ENCODE results near the gene C20orf204.

The C20orf204 gene

GRCh38 chr20:64083804-64084684, 48.1 kb downstream of the C20orf204 start, which contains the start of gene LKAAEAR1:
Gene LKAAEAR1 (minus strand): TSS chr20:64084398. CDS start chr20:64084219, 179 bp downstream.
- TF ChIP-seq CTCF (IDR thresholded peaks at IDR 0.05), result no peak; the same call in 1 of the 2 replicates

DNA sequence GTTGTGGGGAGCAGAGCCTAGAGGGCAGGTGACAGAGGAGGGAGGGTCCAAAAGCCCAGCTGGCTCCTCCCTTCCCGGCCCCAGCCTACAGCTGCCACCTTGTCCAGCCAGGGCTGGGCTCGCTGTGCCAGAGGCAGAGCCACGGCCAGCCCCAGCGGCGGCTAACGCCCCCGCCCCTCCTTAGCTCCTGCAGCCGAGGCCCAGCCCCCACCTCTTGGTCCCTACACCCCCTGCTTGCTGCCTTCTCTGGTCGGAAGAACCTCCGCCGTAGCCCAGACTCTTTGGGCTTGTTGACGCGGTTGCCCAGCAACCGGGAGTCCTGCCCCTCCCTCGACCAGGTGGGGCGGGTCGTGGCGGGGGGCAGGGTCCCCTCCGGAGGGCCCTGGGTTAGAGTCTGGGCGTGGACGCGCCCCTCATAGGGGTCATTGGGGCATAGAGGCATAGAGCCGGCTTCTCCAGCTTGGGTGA, 48.7 kb downstream of the C20orf204 start:
- no peak for TF ChIP-seq CTCF (IDR thresholded peaks at IDR 0.05)

GRCh38 chr20:64086801-64087200, 50.8 kb downstream of the C20orf204 start:
- TF ChIP-seq CTCF (IDR thresholded peaks at IDR 0.05), result no peak
